K562 (cell line): ENCODE data around the gene NTRK3. TPM values are rescaled to one million over a fixed set of nuclear protein-coding genes. Genes with fewer than 3 reads are reported as not detected.

Source experiments
- ATAC-seq: fragments of 200-7000 bp; cut with Tn5 transposase; 3 replicates; pipeline ENCODE4 v1.9.1; 2020; ENCODE audit warnings: moderate library complexity
- BruUV-seq: library from RNA; stranded (reverse); fragments of 400-500 nt; replicated peaks from 2 replicates; lab custom pipeline; 2021; lab: Mats Ljungman, UMichigan
- CTCF ChIA-PET: fragments of 300-600 bp; formaldehyde crosslinking; extraction: SDS; loops from one replicate; lab custom pipeline; 2021; ENCODE audit warnings: low intra/inter-chr PET ratio; lab: Yijun Ruan, JAX
- POLR2A ChIA-PET: fragments of 300-600, 350-650 bp; sonication (Branson Sonifier 250); formaldehyde crosslinking; extraction: SDS; loops from one replicate; lab custom pipeline; 2021; ENCODE audit warnings: antibody characterized with exemption, inconsistent platforms; lab: Yijun Ruan, JAX
- DNase-seq, 4 experiments: peaks; one replicate each; pipeline versions ENCODE4 v3.0.0 to v3.0.0-alpha.2; 2011 to 2018; ENCODE audit warnings: low spot score in 3 of 4, mixed read lengths in 3 of 4; ENCODE audit errors: extremely low read depth in 1 of 4
- FAIRE-seq: peaks from 2 replicates; lab custom pipeline; 2011; peaks lifted over from hg19 to GRCh38; lab: Jason Lieb, UNC
- H2AFZ ChIP-seq: 2 replicates; pipeline ENCODE4 v1.6.0; 2011; ENCODE audit warnings: low read depth, low read length, control low read depth, inconsistent platforms
- H3K27ac ChIP-seq: fragments of 200-600 bp; 3 replicates; pipeline ENCODE4 v1.8.0; 2011; ENCODE audit warnings: low read depth, mild to moderate bottlenecking, control low read depth, inconsistent platforms, low read length, moderate library complexity, mixed read lengths; ENCODE audit errors: extremely low read depth
- H3K27me3 ChIP-seq, 2 experiments: fragments of 300-600 bp in 1 of 2; 2 replicates in 1 of 2; 3 replicates in 1 of 2; pipeline versions ENCODE4 v1.6.0 to v1.8.0; 2011; ENCODE audit warnings: inconsistent platforms in 2 of 2, low read length in 2 of 2, mild to moderate bottlenecking in 1 of 2, mixed read lengths in 1 of 2, moderate library complexity in 1 of 2; ENCODE audit not compliant: control insufficient read depth in 2 of 2, insufficient read depth in 2 of 2
- H3K36me3 ChIP-seq: fragments of 300-600 bp; 3 replicates; pipeline ENCODE4 v1.8.0; 2011; ENCODE audit warnings: mild to moderate bottlenecking, low read length, inconsistent platforms; ENCODE audit not compliant: control insufficient read depth, insufficient read depth
- H3K4me1 ChIP-seq, 2 experiments: fragments of 200-600 bp in 1 of 2; replicated peaks in 1 of 2; 2 replicates in 1 of 2; 3 replicates in 1 of 2; pipeline versions ENCODE4 v1.5.1 to v1.8.0; 2011; ENCODE audit warnings: inconsistent platforms in 2 of 2, low read length in 2 of 2, mild to moderate bottlenecking in 1 of 2, mixed read lengths in 1 of 2, moderate library complexity in 1 of 2; ENCODE audit not compliant: control insufficient read depth in 2 of 2, insufficient read depth in 2 of 2
- H3K4me2 ChIP-seq: 2 replicates; pipeline ENCODE4 v1.6.1; 2011; ENCODE audit warnings: low read length, control low read depth, inconsistent platforms, mixed read lengths; ENCODE audit not compliant: insufficient read depth
- H3K4me3 ChIP-seq: fragments of 200-600 bp; sonication (generic), shearing (Covaris generic); 2 replicates; pipeline ENCODE4 v1.5.1; 2016; ENCODE audit warnings: control low read depth, inconsistent platforms
- H3K79me2 ChIP-seq: fragments of 200-600 bp; 3 replicates; pipeline ENCODE4 v1.8.0; 2011; ENCODE audit warnings: low read length, inconsistent platforms; ENCODE audit not compliant: control insufficient read depth, insufficient read depth
- H3K9ac ChIP-seq, 2 experiments: 2 replicates each; pipeline versions ENCODE4 v1.6.0 to v1.6.1; 2011; ENCODE audit warnings: low read depth in 2 of 2, low read length in 2 of 2, control low read depth in 1 of 2, inconsistent platforms in 1 of 2, mild to moderate bottlenecking in 1 of 2, mixed read lengths in 1 of 2; ENCODE audit not compliant: insufficient read depth in 1 of 2
- H3K9me1 ChIP-seq: one replicate; pipeline ENCODE4 v1.6.0; 2011; ENCODE audit warnings: inconsistent platforms, mild to moderate bottlenecking, low read length, moderate library complexity; ENCODE audit not compliant: control insufficient read depth, insufficient read depth
- H3K9me3 ChIP-seq: replicated peaks from 2 replicates; pipeline ENCODE4 v1.5.1; 2011; ENCODE audit warnings: low read depth, low read length, inconsistent platforms; ENCODE audit not compliant: control insufficient read depth, insufficient read depth
- H4K20me1 ChIP-seq: replicated peaks from 2 replicates; pipeline ENCODE4 v1.6.1; 2011; ENCODE audit warnings: low read length, inconsistent platforms, mixed read lengths; ENCODE audit not compliant: control insufficient read depth, insufficient read depth
- ARNT ChIP-seq, 2 experiments: fragments of 450-650 bp; IDR thresholded peaks; 2 replicates each; pipeline ENCODE4 v1.6.1; 2016; ENCODE audit warnings: mild to moderate bottlenecking in 1 of 2
- BRD9 ChIP-seq: fragments of 450-650 bp; IDR thresholded peaks from 2 replicates; pipeline ENCODE4 v1.6.1; 2018; ENCODE audit warnings: low read depth; ENCODE audit not compliant: partially characterized antibody
- CHD1 ChIP-seq: fragments of 200-600 bp; sonication (generic); IDR thresholded peaks from one replicate; pipeline ENCODE4 v1.6.1; 2012; ENCODE audit warnings: mild to moderate bottlenecking, moderate library complexity, low read length, inconsistent platforms
- HEY1 ChIP-seq: fragments of 250-450 bp; sonication (Bioruptor Pico); IDR thresholded peaks from 2 replicates; pipeline ENCODE4 v1.5.0; 2020; ENCODE audit warnings: mild to moderate bottlenecking, moderate library complexity, borderline replicate concordance
- ILF3 ChIP-seq: fragments of 450-650 bp; IDR thresholded peaks from 2 replicates; pipeline ENCODE4 v1.6.1; 2018; ENCODE audit warnings: antibody characterized with exemption, mild to moderate bottlenecking, moderate library complexity, borderline replicate concordance
- PCBP2 ChIP-seq: fragments of 200-400 bp; formaldehyde crosslinking; IDR thresholded peaks from 2 replicates; pipeline ENCODE4 v1.6.1; 2018; ENCODE audit warnings: low read length, low read depth, mild to moderate bottlenecking, moderate library complexity; ENCODE audit not compliant: poor library complexity, severe bottlenecking
- PML ChIP-seq: IDR thresholded peaks from 2 replicates; pipeline ENCODE4 v1.6.1; 2012; ENCODE audit warnings: low read length, inconsistent platforms
- POLR2H ChIP-seq: IDR thresholded peaks from 2 replicates; pipeline ENCODE4 v1.6.1; 2016; ENCODE audit warnings: missing genetic modification characterization, low read depth, mild to moderate bottlenecking, control low read depth, missing compliant biosample characterization, moderate library complexity
- SETDB1 ChIP-seq: IDR thresholded peaks from one replicate; pipeline ENCODE4 v1.6.1; 2012; ENCODE audit warnings: low read length, control low read depth, inconsistent platforms
- ZNF124 ChIP-seq: sonication (generic); formaldehyde crosslinking; IDR thresholded peaks from 2 replicates; pipeline ENCODE4 v1.8.1; 2022; ENCODE audit warnings: missing genetic modification reagents
- ZNF174 ChIP-seq: fragments of 250-450 bp; sonication (Bioruptor Pico); IDR thresholded peaks from 2 replicates; pipeline ENCODE4 v1.4.0; 2020; ENCODE audit warnings: mild to moderate bottlenecking
- ZNF197 ChIP-seq: fragments of 200-800 bp; sonication (Bioruptor generic); IDR thresholded peaks from 2 replicates; pipeline ENCODE4 v1.6.1; 2016; ENCODE audit warnings: low read depth, missing genetic modification characterization, missing compliant biosample characterization
- ZNF212 ChIP-seq: fragments of 450-650 bp; formaldehyde crosslinking; IDR thresholded peaks from 2 replicates; pipeline ENCODE4 v1.4.0; 2020; ENCODE audit warnings: mild to moderate bottlenecking
- ZNF3 ChIP-seq: fragments of 250-450 bp; sonication (Bioruptor Pico); IDR thresholded peaks from 2 replicates; pipeline ENCODE4 v1.5.0; 2021; ENCODE audit warnings: mild to moderate bottlenecking, moderate library complexity
- ZNF507 ChIP-seq: conservative IDR thresholded peaks from 2 replicates; pipeline ENCODE4 v1.6.1; 2017; ENCODE audit warnings: missing genetic modification characterization, missing compliant biosample characterization
- ZNF511 ChIP-seq: sonication (generic); formaldehyde crosslinking; IDR thresholded peaks from 2 replicates; pipeline ENCODE4 v1.8.0; 2022; ENCODE audit warnings: mild to moderate bottlenecking, missing genetic modification reagents
- ZNF717 ChIP-seq: fragments of 250-450 bp; sonication (Bioruptor Pico); IDR thresholded peaks from 2 replicates; pipeline ENCODE4 v1.5.0; 2021
- in situ Hi-C: fragments of 300-500 bp; cut with MboI; formaldehyde crosslinking; loops from 4 replicates; pipeline ENCODE4 v1.15.0; 2018; ENCODE audit warnings: inconsistent platforms, mixed read lengths
- intact Hi-C: fragments of 100-400 bp; cut with micrococcal nuclease; formaldehyde crosslinking; loops from 2 replicates; pipeline ENCODE4 v1.14.2; 2022
- polyA plus RNA-seq, 8 experiments: library from polyadenylated mRNA; depleted of rRNA in 4 of 8; stranded (reverse) in 5 of 8; unstranded in 3 of 8; fragments of >200 nt; fragmentation: Nextera tagmentation in 2 of 8; fragmentation: Illumina TruSeq in 1 of 8; extraction: Ambion mirVana in 2 of 8; extraction: Trizol in 1 of 8; gene quantifications; 2 replicates each; pipeline versions ENCODE4 v1.2.1 to v1.2.3, GENCODE V29; 2011 to 2014; ENCODE audit warnings: inconsistent platforms in 1 of 8, missing spikeins in 1 of 8
- total RNA-seq, 7 experiments: library from RNA; depleted of rRNA in 6 of 7; stranded (reverse); fragments of >200 nt in 6 of 7; fragmentation: Illumina TruSeq in 2 of 7; extraction: Trizol in 2 of 7; gene quantifications; 2 replicates each; pipeline versions ENCODE4 v1.2.1 to v1.2.3, GENCODE V29; 2011 to 2021; ENCODE audit warnings: low replicate concordance in 1 of 7
- TF ChIP-seq, protein P1 (sequence below): sonication (generic); formaldehyde crosslinking; IDR thresholded peaks from 2 replicates; pipeline ENCODE4 v1.8.1; 2023; ENCODE audit warnings: mild to moderate bottlenecking, missing genetic modification reagents, moderate library complexity

NTRK3 gene
- total and polyA plus RNA-seq, 9 of the 15 experiments (the other 6 are each of a cell fraction or from before 2014, with no cell fraction given) = 0.11 to 0.13 TPM; not detected in 7

- H3K4me3 ChIP-seq = no peak overlapping the region
- H3K4me2 ChIP-seq = no peak overlapping the region
- H3K79me2 ChIP-seq = no peaks in the 10 kb centered on the region
- H3K9me3 ChIP-seq = no peaks in the 10 kb centered on the region
- H3K36me3 ChIP-seq = no peaks in the 10 kb centered on the region
- H3K4me1 ChIP-seq = no peaks in the 10 kb centered on the region
- no peak overlapping the region for H3K9ac ChIP-seq
- intact Hi-C loops (no loop called here), in situ Hi-C loops (no loop called here)
- H2AFZ ChIP-seq = no peak overlapping the region
- FAIRE-seq (no peak), ATAC-seq (no peak), DNase-seq (no peak)
- TF ChIP-seq ZNF124 (no peak), SETDB1 (no peak), ZNF511 (no peak), BRD9 (no peak), ZNF3 (CRISPR knock-in tag) (no peak), ARNT (IDR thresholded peaks at IDR 0.05) (no peak), PCBP2 (no peak), ILF3 (no peak), ZNF212 (CRISPR knock-in tag) (no peak), ZNF507 (tag) (no peak), HEY1 (CRISPR knock-in tag) (no peak), ZNF197 (no peak), CHD1 (no peak), POLR2H (tag) (no peak), ZNF174 (CRISPR knock-in tag) (no peak), PML (no peak), ZNF717 (CRISPR knock-in tag) (no peak)
- TF ChIP-seq, protein P1, sequence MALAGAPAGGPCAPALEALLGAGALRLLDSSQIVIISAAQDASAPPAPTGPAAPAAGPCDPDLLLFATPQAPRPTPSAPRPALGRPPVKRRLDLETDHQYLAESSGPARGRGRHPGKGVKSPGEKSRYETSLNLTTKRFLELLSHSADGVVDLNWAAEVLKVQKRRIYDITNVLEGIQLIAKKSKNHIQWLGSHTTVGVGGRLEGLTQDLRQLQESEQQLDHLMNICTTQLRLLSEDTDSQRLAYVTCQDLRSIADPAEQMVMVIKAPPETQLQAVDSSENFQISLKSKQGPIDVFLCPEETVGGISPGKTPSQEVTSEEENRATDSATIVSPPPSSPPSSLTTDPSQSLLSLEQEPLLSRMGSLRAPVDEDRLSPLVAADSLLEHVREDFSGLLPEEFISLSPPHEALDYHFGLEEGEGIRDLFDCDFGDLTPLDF (CRISPR knock-in tag) = no peak
- no TSS peak for BruUV-seq
- POLR2A ChIA-PET = no interaction called here
- no peaks in the 10 kb centered on the region for H4K20me1 ChIP-seq
- H3K27ac ChIP-seq = no peak overlapping the region
- no peaks in the 10 kb centered on the region for H3K27me3 ChIP-seq
- CTCF ChIA-PET = no interaction called here
- no peaks in the 10 kb centered on the region for H3K9me1 ChIP-seq
Observed at GRCh38 chr15:87998630-87999029, 257.9 kb downstream of the NTRK3 start.
